Measurements from ENCODE around the gene SLC35D1. TPM values are rescaled to one million over a fixed set of nuclear protein-coding genes. Genes with fewer than 3 reads are reported as not detected.

Gene SLC35D1
- polyA plus RNA-seq, 1 donor (not counting 4 experiments of a cell fraction or from before 2014, with no cell fraction given): 12.2 TPM

DNA sequence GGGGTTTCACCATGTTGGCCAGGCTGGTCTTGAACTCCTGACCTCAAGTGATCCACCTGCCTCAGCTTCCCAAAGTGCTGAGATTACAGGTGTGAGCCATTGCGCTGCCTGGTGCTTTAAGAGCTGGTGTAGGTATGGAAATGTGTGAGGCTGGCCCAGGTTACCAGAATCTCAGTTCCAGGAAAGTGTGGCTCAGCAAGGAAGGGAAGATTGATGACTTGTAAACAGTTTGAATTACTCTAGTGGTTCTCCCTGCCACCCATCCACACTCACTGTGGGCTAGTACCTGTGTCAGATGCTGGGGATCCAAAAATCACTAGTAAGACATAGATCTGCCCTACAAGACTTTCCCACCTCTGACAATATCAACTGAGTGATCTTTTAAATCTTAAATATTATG, 34.5 kb upstream of the SLC35D1 start:
- H3K4me1 ChIP-seq (ENCODE audit: control insufficient read depth, extremely low read depth, insufficient read depth, low read length): no peaks in the 10 kb centered on the region
- H3K4me3 ChIP-seq (ENCODE audit: control insufficient read depth in 2 of 3, extremely low read depth in 1 of 3, insufficient read depth in 2 of 3, low read depth in 1 of 3, low read length in 3 of 3): no peak overlapping the region
- H3K9me1 ChIP-seq (ENCODE audit: control insufficient read depth, extremely low read depth, insufficient read depth, low read length): no peaks in the 10 kb centered on the region
- H3K9me3 ChIP-seq (ENCODE audit: control insufficient read depth, low read depth, low read length): no peaks in the 10 kb centered on the region
- H2AFZ ChIP-seq (ENCODE audit: control insufficient read depth, low read length): no peak overlapping the region
- H3K27me3 ChIP-seq (ENCODE audit: control insufficient read depth, extremely low read depth, insufficient read depth, low read length): no peaks in the 10 kb centered on the region
- no peaks in the 10 kb centered on the region for H3K79me2 ChIP-seq (ENCODE audit: control insufficient read depth, insufficient read depth, low read length)
- dilution Hi-C loops (cut with MboI; ENCODE audit: extremely low pct_ligation_motif_present, low sequenced_read_pairs): no loop called here
- H3K4me2 ChIP-seq (ENCODE audit: control insufficient read depth, extremely low read depth, insufficient read depth, low read depth, low read length): no peak overlapping the region
- no peak overlapping the region for H3K9ac ChIP-seq (ENCODE audit: control insufficient read depth, extremely low read depth, insufficient read depth, low read length)
- TF ChIP-seq, protein P1, sequence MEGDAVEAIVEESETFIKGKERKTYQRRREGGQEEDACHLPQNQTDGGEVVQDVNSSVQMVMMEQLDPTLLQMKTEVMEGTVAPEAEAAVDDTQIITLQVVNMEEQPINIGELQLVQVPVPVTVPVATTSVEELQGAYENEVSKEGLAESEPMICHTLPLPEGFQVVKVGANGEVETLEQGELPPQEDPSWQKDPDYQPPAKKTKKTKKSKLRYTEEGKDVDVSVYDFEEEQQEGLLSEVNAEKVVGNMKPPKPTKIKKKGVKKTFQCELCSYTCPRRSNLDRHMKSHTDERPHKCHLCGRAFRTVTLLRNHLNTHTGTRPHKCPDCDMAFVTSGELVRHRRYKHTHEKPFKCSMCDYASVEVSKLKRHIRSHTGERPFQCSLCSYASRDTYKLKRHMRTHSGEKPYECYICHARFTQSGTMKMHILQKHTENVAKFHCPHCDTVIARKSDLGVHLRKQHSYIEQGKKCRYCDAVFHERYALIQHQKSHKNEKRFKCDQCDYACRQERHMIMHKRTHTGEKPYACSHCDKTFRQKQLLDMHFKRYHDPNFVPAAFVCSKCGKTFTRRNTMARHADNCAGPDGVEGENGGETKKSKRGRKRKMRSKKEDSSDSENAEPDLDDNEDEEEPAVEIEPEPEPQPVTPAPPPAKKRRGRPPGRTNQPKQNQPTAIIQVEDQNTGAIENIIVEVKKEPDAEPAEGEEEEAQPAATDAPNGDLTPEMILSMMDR (optimal IDR thresholded peaks at IDR 0.05 in 1 of 3, IDR thresholded peaks at IDR 0.05 in 1 of 3, conservative IDR thresholded peaks at IDR 0.05 in 1 of 3; ENCODE audit: extremely low read depth in 1 of 3, insufficient read depth in 2 of 3, low read length in 3 of 3): no peak
- TF ChIP-seq EZH2 (IDR thresholded peaks at IDR 0.05; ENCODE audit: low read length): no peak
- no peaks in the 10 kb centered on the region for H4K20me1 ChIP-seq (ENCODE audit: control insufficient read depth, extremely low read depth, insufficient read depth, low read length)
- DNase-seq (ENCODE audit: low read depth, low spot score) (no peak), FAIRE-seq (no peak)
- no peaks in the 10 kb centered on the region for H3K36me3 ChIP-seq (ENCODE audit: control insufficient read depth in 2 of 2, extremely low read depth in 1 of 2, insufficient read depth in 2 of 2, low read length in 2 of 2)
- H3K27ac ChIP-seq (ENCODE audit: control insufficient read depth, insufficient read depth, low read length): no peak overlapping the region

- Histone ChIP-seq H3K4me2 (ENCODE audit: control insufficient read depth, extremely low read depth, insufficient read depth, low read depth, low read length) (no peak overlapping the region), H3K36me3 (ENCODE audit: control insufficient read depth in 2 of 2, extremely low read depth in 1 of 2, insufficient read depth in 2 of 2, low read length in 2 of 2) (no peaks in the 10 kb centered on the region), H3K9ac (ENCODE audit: control insufficient read depth, extremely low read depth, insufficient read depth, low read length) (no peak overlapping the region), H4K20me1 (ENCODE audit: control insufficient read depth, extremely low read depth, insufficient read depth, low read length) (no peaks in the 10 kb centered on the region), H3K4me1 (ENCODE audit: control insufficient read depth, extremely low read depth, insufficient read depth, low read length) (no peaks in the 10 kb centered on the region), H3K9me1 (ENCODE audit: control insufficient read depth, extremely low read depth, insufficient read depth, low read length) (no peaks in the 10 kb centered on the region), H3K9me3 (ENCODE audit: control insufficient read depth, low read depth, low read length) (no peaks in the 10 kb centered on the region), H2AFZ (ENCODE audit: control insufficient read depth, low read length) (no peak overlapping the region), H3K27me3 (ENCODE audit: control insufficient read depth, extremely low read depth, insufficient read depth, low read length) (no peaks in the 10 kb centered on the region), H3K79me2 (ENCODE audit: control insufficient read depth, insufficient read depth, low read length) (no peaks in the 10 kb centered on the region), H3K4me3 (ENCODE audit: control insufficient read depth in 2 of 3, extremely low read depth in 1 of 3, insufficient read depth in 2 of 3, low read depth in 1 of 3, low read length in 3 of 3) (no peak overlapping the region), H3K27ac (ENCODE audit: control insufficient read depth, insufficient read depth, low read length) (no peak overlapping the region)
- FAIRE-seq: no peak
- dilution Hi-C loops (cut with MboI; ENCODE audit: extremely low pct_ligation_motif_present, low sequenced_read_pairs): no loop called here
- no peak for TF ChIP-seq EZH2 (IDR thresholded peaks at IDR 0.05; ENCODE audit: low read length)
- TF ChIP-seq, protein P1 (optimal IDR thresholded peaks at IDR 0.05 in 1 of 3, IDR thresholded peaks at IDR 0.05 in 1 of 3, conservative IDR thresholded peaks at IDR 0.05 in 1 of 3; ENCODE audit: extremely low read depth in 1 of 3, insufficient read depth in 2 of 3, low read length in 3 of 3): no peak
- no peak for DNase-seq (ENCODE audit: low read depth, low spot score)
These were observed 31.4 kb upstream of the SLC35D1 start for GRCh38 chr1:67085326-67085725.

All from keratinocyte (primary cell).